HG02852 (cell line): ENCODE results near the gene DGKQ.
"Not testable (repeated sequence)": the region's sequence is repeated elsewhere in the genome, so short reads cannot be mapped to it uniquely, and the experiment has no call there.

Experiments used
- ATAC-seq: cut with Tn5 transposase; IDR thresholded peaks from one replicate; pipeline ENCODE4 v1.9.1; 2021; ENCODE audit warnings: mild to moderate bottlenecking, moderate library complexity; ENCODE audit not compliant: unreplicated experiment

The DGKQ gene

GRCh38 chr4:1010395-1011021 lies 37.1 kb upstream of the DGKQ start:
- peak; percentile 9 for ATAC-seq

GRCh38 chr4:1009542-1010394 lies 36.4 kb upstream of the DGKQ start:
- peak; percentile 46 for ATAC-seq

- ATAC-seq, result no peak
Measured at GRCh38 chr4:1008840-1009541, 35.6 kb upstream of the DGKQ start.

- ATAC-seq, result no peak
Measured at GRCh38 chr4:1006856-1007255, 33.5 kb upstream of the DGKQ start.

- ATAC-seq, result no peak
Measured at GRCh38 chr4:1004557-1005485, 31.5 kb upstream of the DGKQ start.

GRCh38 chr4:1004071-1004418 lies 30.7 kb upstream of the DGKQ start:
- ATAC-seq, result no peak

GRCh38 chr4:1003271-1004070 lies 30.1 kb upstream of the DGKQ start:
- ATAC-seq, result no peak

GRCh38 chr4:1002631-1003251 lies 29.4 kb upstream of the DGKQ start:
- ATAC-seq, result no peak

GRCh38 chr4:1002131-1002630 lies 28.8 kb upstream of the DGKQ start:
- ATAC-seq, result no peak

GRCh38 chr4:1001561-1002130 lies 28.3 kb upstream of the DGKQ start:
- no peak for ATAC-seq

- no peak for ATAC-seq
Measured at GRCh38 chr4:1000686-1001260, 27.4 kb upstream of the DGKQ start.

- ATAC-seq, result no peak
Measured at GRCh38 chr4:999882-1000425, 26.6 kb upstream of the DGKQ start.

GRCh38 chr4:999240-999863 lies 26.0 kb upstream of the DGKQ start:
- not testable (repeated sequence) for ATAC-seq

- no peak for ATAC-seq
Measured at GRCh38 chr4:998096-998691, 24.8 kb upstream of the DGKQ start.

GRCh38 chr4:997375-998071 lies 24.2 kb upstream of the DGKQ start:
- no peak for ATAC-seq

- no peak for ATAC-seq
Measured at GRCh38 chr4:996997-997374, 23.6 kb upstream of the DGKQ start.
